A549 (cell line): Measurements from ENCODE around the gene TRAPPC3.

Source experiments
- CBX8 ChIP-seq: fragments of 200-600 bp; sonication (generic); IDR thresholded peaks from 2 replicates; pipeline ENCODE4 v1.6.1; 2016
- CEBPB ChIP-seq, 2 experiments: fragments of >200 bp in 1 of 2; sonication (Bioruptor Twin) in 1 of 2; formaldehyde crosslinking in 1 of 2; IDR thresholded peaks; 2 replicates each; pipeline ENCODE4 v1.6.1; 2012 to 2016
- CHD4 ChIP-seq: fragments of 200-600 bp; sonication (generic); IDR thresholded peaks from 2 replicates; pipeline ENCODE4 v1.6.1; 2016; ENCODE audit warnings: antibody characterized with exemption, mild to moderate bottlenecking, borderline replicate concordance
- EHMT2 ChIP-seq: fragments of 200-600 bp; sonication (generic); IDR thresholded peaks from 2 replicates; pipeline ENCODE4 v1.6.1; 2016; ENCODE audit warnings: antibody characterized with exemption, low read depth, mild to moderate bottlenecking, moderate library complexity
- EP300 ChIP-seq, 2 experiments: fragments of >200 bp; sonication (Bioruptor Twin); formaldehyde crosslinking; IDR thresholded peaks; 2 replicates in 1 of 2; 3 replicates in 1 of 2; pipeline ENCODE4 v1.6.1; 2016 to 2017
- ESRRA ChIP-seq: fragments of 150-350 bp; IDR thresholded peaks from 2 replicates; pipeline ENCODE4 v1.6.1; 2014; ENCODE audit warnings: mild to moderate bottlenecking, low read length, borderline replicate concordance
- HMGXB4 ChIP-seq: fragments of 250-450 bp; sonication (Bioruptor Pico); IDR thresholded peaks from 2 replicates; pipeline ENCODE4 v1.5.0; 2021; ENCODE audit warnings: mild to moderate bottlenecking, moderate library complexity, borderline replicate concordance
- MAX ChIP-seq: IDR thresholded peaks from 2 replicates; pipeline ENCODE4 v1.6.1; 2012
- RFX5 ChIP-seq: fragments of 450-650 bp; IDR thresholded peaks from 2 replicates; pipeline ENCODE4 v1.7.1; 2014; ENCODE audit warnings: antibody characterized with exemption, mild to moderate bottlenecking, moderate library complexity
- TF ChIP-seq, protein P1 (sequence below): fragments of >200 bp; sonication (Bioruptor Twin); formaldehyde crosslinking; IDR thresholded peaks from 3 replicates; pipeline ENCODE4 v1.5.1; 2016
- TF ChIP-seq, protein P2 (sequence below): fragments of 200-600 bp; sonication (generic); IDR thresholded peaks from 2 replicates; pipeline ENCODE4 v1.6.1; 2016; ENCODE audit warnings: antibody characterized with exemption, mild to moderate bottlenecking, moderate library complexity

DNA sequence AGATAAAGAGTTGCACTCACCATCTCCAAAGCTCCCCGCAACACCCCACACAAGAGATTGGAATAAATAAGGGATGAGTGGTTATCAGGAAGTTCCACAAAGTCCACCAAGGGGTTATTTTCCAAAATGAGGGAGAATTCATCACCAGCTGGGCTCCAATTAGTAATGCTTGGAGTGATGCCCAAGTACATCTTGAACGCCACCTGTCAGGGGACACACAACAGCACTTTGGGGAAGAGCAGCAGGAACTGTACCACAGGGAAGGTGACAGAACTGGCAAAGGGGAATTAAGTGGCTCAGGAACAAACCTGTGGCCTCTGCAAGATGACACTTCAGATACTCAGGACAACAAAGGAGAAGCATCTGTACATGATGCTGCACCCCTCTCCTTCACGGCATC lies 11.5 kb downstream of the TRAPPC3 start:
- TF ChIP-seq, protein P1, sequence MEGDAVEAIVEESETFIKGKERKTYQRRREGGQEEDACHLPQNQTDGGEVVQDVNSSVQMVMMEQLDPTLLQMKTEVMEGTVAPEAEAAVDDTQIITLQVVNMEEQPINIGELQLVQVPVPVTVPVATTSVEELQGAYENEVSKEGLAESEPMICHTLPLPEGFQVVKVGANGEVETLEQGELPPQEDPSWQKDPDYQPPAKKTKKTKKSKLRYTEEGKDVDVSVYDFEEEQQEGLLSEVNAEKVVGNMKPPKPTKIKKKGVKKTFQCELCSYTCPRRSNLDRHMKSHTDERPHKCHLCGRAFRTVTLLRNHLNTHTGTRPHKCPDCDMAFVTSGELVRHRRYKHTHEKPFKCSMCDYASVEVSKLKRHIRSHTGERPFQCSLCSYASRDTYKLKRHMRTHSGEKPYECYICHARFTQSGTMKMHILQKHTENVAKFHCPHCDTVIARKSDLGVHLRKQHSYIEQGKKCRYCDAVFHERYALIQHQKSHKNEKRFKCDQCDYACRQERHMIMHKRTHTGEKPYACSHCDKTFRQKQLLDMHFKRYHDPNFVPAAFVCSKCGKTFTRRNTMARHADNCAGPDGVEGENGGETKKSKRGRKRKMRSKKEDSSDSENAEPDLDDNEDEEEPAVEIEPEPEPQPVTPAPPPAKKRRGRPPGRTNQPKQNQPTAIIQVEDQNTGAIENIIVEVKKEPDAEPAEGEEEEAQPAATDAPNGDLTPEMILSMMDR: no peak
- TF ChIP-seq EHMT2 (no peak), MAX (no peak), EP300 (IDR thresholded peaks at IDR 0.05) (no peak), CEBPB (IDR thresholded peaks at IDR 0.05) (no peak), CBX8 (no peak), CHD4 (no peak), HMGXB4 (CRISPR knock-in tag) (no peak), ESRRA (no peak), RFX5 (no peak)
- TF ChIP-seq, protein P2, sequence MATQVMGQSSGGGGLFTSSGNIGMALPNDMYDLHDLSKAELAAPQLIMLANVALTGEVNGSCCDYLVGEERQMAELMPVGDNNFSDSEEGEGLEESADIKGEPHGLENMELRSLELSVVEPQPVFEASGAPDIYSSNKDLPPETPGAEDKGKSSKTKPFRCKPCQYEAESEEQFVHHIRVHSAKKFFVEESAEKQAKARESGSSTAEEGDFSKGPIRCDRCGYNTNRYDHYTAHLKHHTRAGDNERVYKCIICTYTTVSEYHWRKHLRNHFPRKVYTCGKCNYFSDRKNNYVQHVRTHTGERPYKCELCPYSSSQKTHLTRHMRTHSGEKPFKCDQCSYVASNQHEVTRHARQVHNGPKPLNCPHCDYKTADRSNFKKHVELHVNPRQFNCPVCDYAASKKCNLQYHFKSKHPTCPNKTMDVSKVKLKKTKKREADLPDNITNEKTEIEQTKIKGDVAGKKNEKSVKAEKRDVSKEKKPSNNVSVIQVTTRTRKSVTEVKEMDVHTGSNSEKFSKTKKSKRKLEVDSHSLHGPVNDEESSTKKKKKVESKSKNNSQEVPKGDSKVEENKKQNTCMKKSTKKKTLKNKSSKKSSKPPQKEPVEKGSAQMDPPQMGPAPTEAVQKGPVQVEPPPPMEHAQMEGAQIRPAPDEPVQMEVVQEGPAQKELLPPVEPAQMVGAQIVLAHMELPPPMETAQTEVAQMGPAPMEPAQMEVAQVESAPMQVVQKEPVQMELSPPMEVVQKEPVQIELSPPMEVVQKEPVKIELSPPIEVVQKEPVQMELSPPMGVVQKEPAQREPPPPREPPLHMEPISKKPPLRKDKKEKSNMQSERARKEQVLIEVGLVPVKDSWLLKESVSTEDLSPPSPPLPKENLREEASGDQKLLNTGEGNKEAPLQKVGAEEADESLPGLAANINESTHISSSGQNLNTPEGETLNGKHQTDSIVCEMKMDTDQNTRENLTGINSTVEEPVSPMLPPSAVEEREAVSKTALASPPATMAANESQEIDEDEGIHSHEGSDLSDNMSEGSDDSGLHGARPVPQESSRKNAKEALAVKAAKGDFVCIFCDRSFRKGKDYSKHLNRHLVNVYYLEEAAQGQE: no peak
